GM03348 (cell line): ENCODE data around the gene CACNG3.
"Not testable (repeated sequence)": the region's sequence is repeated elsewhere in the genome, so short reads cannot be mapped to it uniquely, and the experiment has no call there.

Experiments
- DNase-seq: peaks from one replicate; pipeline ENCODE4 v3.0.0; 2012; ENCODE audit warnings: low spot score

Gene CACNG3

GRCh38 chr16:24255456-24256371 lies at the start of gene CACNG3:
TSS of gene CACNG3 (plus strand) at chr16:24256335. CDS start at chr16:24256755, 420 bp downstream.
- peak; percentile 51 for DNase-seq

- no peak for DNase-seq
Measured at GRCh38 chr16:24206926-24207325, 49.2 kb upstream of the CACNG3 start.

GRCh38 chr16:24208710-24209109 lies 47.4 kb upstream of the CACNG3 start:
- no peak for DNase-seq

GRCh38 chr16:24214992-24215391 lies 41.1 kb upstream of the CACNG3 start:
- no peak for DNase-seq

GRCh38 chr16:24216961-24217360 lies 39.2 kb upstream of the CACNG3 start:
- no peak for DNase-seq

- no peak for DNase-seq
Measured at GRCh38 chr16:24217461-24217860, 38.7 kb upstream of the CACNG3 start.

GRCh38 chr16:24218299-24218698 lies 37.8 kb upstream of the CACNG3 start:
- DNase-seq, result no peak

GRCh38 chr16:24221219-24221618 lies 34.9 kb upstream of the CACNG3 start:
- no peak for DNase-seq

GRCh38 chr16:24228514-24228913 lies 27.6 kb upstream of the CACNG3 start:
- no peak for DNase-seq

- DNase-seq, result no peak
Measured at GRCh38 chr16:24232936-24233335, 23.2 kb upstream of the CACNG3 start.

GRCh38 chr16:24234737-24235136 lies 21.4 kb upstream of the CACNG3 start:
- DNase-seq, result no peak

- DNase-seq, result no peak
Measured at GRCh38 chr16:24235806-24236205, 20.3 kb upstream of the CACNG3 start.

- DNase-seq, result not testable (repeated sequence)
Measured at GRCh38 chr16:24238846-24239245, 17.3 kb upstream of the CACNG3 start.

GRCh38 chr16:24246911-24247607 lies 9.1 kb upstream of the CACNG3 start:
- DNase-seq, result no peak

- DNase-seq, result peak; percentile 60
Measured at GRCh38 chr16:24253192-24253591, 2.9 kb upstream of the CACNG3 start.

GRCh38 chr16:24257958-24258357 lies 1.8 kb downstream of the CACNG3 start:
- DNase-seq, result no peak

- no peak for DNase-seq
Measured at GRCh38 chr16:24258791-24259190, 2.7 kb downstream of the CACNG3 start.

- no peak for DNase-seq
Measured at GRCh38 chr16:24262816-24263215, 6.7 kb downstream of the CACNG3 start.

GRCh38 chr16:24270721-24271442 lies 14.7 kb downstream of the CACNG3 start:
- DNase-seq, result no peak

- DNase-seq, result no peak
Measured at GRCh38 chr16:24272379-24272778, 16.2 kb downstream of the CACNG3 start.

GRCh38 chr16:24273508-24274182 lies 17.5 kb downstream of the CACNG3 start:
- DNase-seq, result peak; percentile 18

- no peak for DNase-seq
Measured at GRCh38 chr16:24275413-24275812, 19.3 kb downstream of the CACNG3 start.
